MM.1S (cell line): ENCODE results near the gene ADRB2.

Experiments used
- DNase-seq: peaks from one replicate; pipeline ENCODE4 v3.0.0-alpha.2; 2015
- H2AFZ ChIP-seq: fragments of 300-600 bp; sonication (generic); 2 replicates; pipeline ENCODE4 v1.6.0; 2016; ENCODE audit warnings: antibody characterized with exemption, low read length
- H3F3A ChIP-seq: fragments of 300-600 bp; sonication (generic); 2 replicates; pipeline ENCODE4 v1.6.1; 2016; ENCODE audit warnings: mild to moderate bottlenecking, antibody characterized with exemption, low read length, moderate library complexity, mixed read lengths; ENCODE audit not compliant: insufficient read depth
- H3K27ac ChIP-seq: fragments of 300-600 bp; sonication (generic); 2 replicates; pipeline ENCODE4 v1.5.1; 2016; ENCODE audit warnings: mild to moderate bottlenecking, low read length
- H3K27me3 ChIP-seq: fragments of 300-600 bp; sonication (generic); replicated peaks from 2 replicates; pipeline ENCODE4 v1.6.0; 2016; ENCODE audit warnings: low read length; ENCODE audit not compliant: insufficient read depth
- H3K36me3 ChIP-seq: fragments of 300-600 bp; sonication (generic); replicated peaks from 2 replicates; pipeline ENCODE4 v1.6.1; 2016; ENCODE audit warnings: mild to moderate bottlenecking, low read length, mixed read lengths; ENCODE audit not compliant: insufficient read depth
- H3K4me1 ChIP-seq: fragments of 300-600 bp; sonication (generic); 2 replicates; pipeline ENCODE4 v1.6.1; 2016; ENCODE audit warnings: low read length, mixed read lengths
- H3K4me2 ChIP-seq: fragments of 300-600 bp; sonication (generic); 2 replicates; pipeline ENCODE4 v1.6.0; 2016; ENCODE audit warnings: low read depth, low read length
- H3K4me3 ChIP-seq: fragments of 300-600 bp; sonication (generic); 2 replicates; pipeline ENCODE4 v1.5.1; 2016; ENCODE audit warnings: low read length, mixed read lengths
- H3K79me2 ChIP-seq: fragments of 300-600 bp; sonication (generic); 2 replicates; pipeline ENCODE4 v1.6.1; 2016; ENCODE audit warnings: mixed run types, low read length, mixed read lengths
- H3K9ac ChIP-seq: fragments of 300-600 bp; sonication (generic); 2 replicates; pipeline ENCODE4 v1.6.1; 2016; ENCODE audit warnings: low read length, mixed read lengths
- H3K9me2 ChIP-seq: fragments of 300-600 bp; sonication (generic); replicated peaks from 2 replicates; pipeline ENCODE4 v1.6.1; 2016; ENCODE audit warnings: mild to moderate bottlenecking, low read length, mixed read lengths; ENCODE audit not compliant: insufficient read depth
- H3K9me3 ChIP-seq: fragments of 300-600 bp; sonication (generic); replicated peaks from 2 replicates; pipeline ENCODE4 v1.6.1; 2016; ENCODE audit warnings: mild to moderate bottlenecking, low read length, mixed read lengths; ENCODE audit not compliant: insufficient read depth
- H4K20me1 ChIP-seq: fragments of 300-600 bp; sonication (generic); 2 replicates; pipeline ENCODE4 v1.6.1; 2016; ENCODE audit warnings: mild to moderate bottlenecking, low read length, moderate library complexity, mixed read lengths; ENCODE audit not compliant: insufficient read depth
- EZH2 ChIP-seq: fragments of 300-600 bp; sonication (generic); optimal IDR thresholded peaks from 2 replicates; pipeline ENCODE3; 2017; ENCODE audit warnings: low read depth, mild to moderate bottlenecking, antibody characterized with exemption, low read length, mixed read lengths
- EZH2phosphoT487 ChIP-seq: fragments of 300-600 bp; sonication (generic); IDR thresholded peaks from 2 replicates; pipeline ENCODE4 v1.6.1; 2018; ENCODE audit warnings: antibody characterized with exemption, low read length
- TF ChIP-seq, protein P1 (sequence below): fragments of 300-600 bp; sonication (generic); IDR thresholded peaks from 2 replicates; pipeline ENCODE4 v1.5.1; 2016; ENCODE audit warnings: antibody characterized with exemption, low read length, mixed read lengths

Gene ADRB2

DNA sequence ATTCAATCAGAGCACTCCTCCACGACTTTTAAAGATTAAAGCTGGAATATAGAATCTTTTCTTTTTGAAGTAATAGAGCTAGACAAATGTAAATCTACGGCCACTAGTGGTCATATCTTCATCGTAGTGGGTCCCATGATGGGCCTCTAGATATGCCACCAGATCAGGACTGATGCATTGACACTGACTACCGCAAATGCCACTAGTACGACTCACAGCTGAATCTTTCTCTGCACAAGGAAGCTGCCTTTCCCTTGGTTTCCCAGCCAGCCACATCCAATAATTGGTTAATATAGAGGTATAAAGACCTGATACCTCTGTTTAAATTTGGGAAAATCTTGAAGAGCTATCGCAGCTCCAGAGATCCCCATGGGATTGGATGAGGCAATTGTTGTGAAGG lies 37.8 kb upstream of the ADRB2 start:
- no peaks in the 10 kb centered on the region for H3K9me2 ChIP-seq
- TF ChIP-seq, protein P1, sequence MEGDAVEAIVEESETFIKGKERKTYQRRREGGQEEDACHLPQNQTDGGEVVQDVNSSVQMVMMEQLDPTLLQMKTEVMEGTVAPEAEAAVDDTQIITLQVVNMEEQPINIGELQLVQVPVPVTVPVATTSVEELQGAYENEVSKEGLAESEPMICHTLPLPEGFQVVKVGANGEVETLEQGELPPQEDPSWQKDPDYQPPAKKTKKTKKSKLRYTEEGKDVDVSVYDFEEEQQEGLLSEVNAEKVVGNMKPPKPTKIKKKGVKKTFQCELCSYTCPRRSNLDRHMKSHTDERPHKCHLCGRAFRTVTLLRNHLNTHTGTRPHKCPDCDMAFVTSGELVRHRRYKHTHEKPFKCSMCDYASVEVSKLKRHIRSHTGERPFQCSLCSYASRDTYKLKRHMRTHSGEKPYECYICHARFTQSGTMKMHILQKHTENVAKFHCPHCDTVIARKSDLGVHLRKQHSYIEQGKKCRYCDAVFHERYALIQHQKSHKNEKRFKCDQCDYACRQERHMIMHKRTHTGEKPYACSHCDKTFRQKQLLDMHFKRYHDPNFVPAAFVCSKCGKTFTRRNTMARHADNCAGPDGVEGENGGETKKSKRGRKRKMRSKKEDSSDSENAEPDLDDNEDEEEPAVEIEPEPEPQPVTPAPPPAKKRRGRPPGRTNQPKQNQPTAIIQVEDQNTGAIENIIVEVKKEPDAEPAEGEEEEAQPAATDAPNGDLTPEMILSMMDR, result no peak
- TF ChIP-seq EZH2phosphoT487 (no peak), EZH2 (no peak)
- H3K36me3 ChIP-seq, result no peaks in the 10 kb centered on the region
- H3K4me1 ChIP-seq, result no peaks in the 10 kb centered on the region
- H3K27me3 ChIP-seq, result no peaks in the 10 kb centered on the region
- no peak for DNase-seq
- no peak overlapping the region for H3K27ac ChIP-seq
- no peaks in the 10 kb centered on the region for H3K79me2 ChIP-seq
- H2AFZ ChIP-seq, result no peak overlapping the region
- no peaks in the 10 kb centered on the region for H3F3A ChIP-seq
- no peak overlapping the region for H3K9ac ChIP-seq
- H3K4me2 ChIP-seq, result no peak overlapping the region
- no peaks in the 10 kb centered on the region for H4K20me1 ChIP-seq
- no peaks in the 10 kb centered on the region for H3K9me3 ChIP-seq
- H3K4me3 ChIP-seq, result no peak overlapping the region

DNA sequence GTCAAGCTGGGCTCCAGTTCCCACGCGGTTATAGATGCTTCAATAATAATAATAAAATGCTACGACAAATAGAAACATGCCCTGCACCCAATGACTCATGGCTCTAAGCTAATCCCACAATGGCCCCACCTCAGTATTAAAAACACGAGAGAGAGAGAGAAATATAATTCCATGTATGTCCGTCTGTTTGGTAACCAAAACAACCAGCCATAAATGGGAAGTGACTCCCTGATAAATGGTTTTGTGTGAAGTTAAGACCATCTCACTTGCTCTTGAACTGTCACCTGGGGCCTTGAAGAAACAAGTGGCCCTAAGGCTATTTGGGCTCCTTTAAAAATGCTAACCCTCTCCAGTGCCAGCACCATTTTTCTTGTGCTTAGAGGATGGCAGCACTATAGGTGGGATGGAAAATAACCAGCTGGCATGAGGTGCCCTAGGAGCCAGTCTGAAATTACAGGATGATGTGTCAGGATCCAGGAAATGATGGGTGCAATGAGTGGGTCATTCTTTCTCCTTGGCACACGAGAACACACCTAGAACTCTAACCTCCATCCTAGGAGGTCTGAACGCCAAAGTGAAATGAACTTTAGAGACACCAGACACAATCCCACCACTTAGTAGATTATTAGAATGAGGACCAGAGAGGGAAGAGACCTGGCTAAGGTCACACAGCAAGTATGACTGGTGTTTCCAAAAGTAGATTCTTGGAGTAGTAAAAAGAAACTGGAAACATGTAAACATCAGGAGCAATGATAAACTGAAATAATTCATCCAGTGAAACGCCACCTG lies 35.7 kb upstream of the ADRB2 start:
- Histone ChIP-seq H3K9me2 (no peaks in the 10 kb centered on the region), H3K9ac (no peak overlapping the region), H3F3A (no peaks in the 10 kb centered on the region), H3K27ac (no peak overlapping the region), H3K27me3 (no peaks in the 10 kb centered on the region), H4K20me1 (no peaks in the 10 kb centered on the region), H3K79me2 (no peaks in the 10 kb centered on the region), H2AFZ (no peak overlapping the region), H3K4me3 (no peak overlapping the region), H3K4me2 (no peak overlapping the region), H3K36me3 (no peaks in the 10 kb centered on the region), H3K4me1 (no peaks in the 10 kb centered on the region), H3K9me3 (no peaks in the 10 kb centered on the region)
- no peak for TF ChIP-seq EZH2phosphoT487
- TF ChIP-seq, protein P1, result no peak
- TF ChIP-seq EZH2, result no peak
- DNase-seq, result no peak

DNA sequence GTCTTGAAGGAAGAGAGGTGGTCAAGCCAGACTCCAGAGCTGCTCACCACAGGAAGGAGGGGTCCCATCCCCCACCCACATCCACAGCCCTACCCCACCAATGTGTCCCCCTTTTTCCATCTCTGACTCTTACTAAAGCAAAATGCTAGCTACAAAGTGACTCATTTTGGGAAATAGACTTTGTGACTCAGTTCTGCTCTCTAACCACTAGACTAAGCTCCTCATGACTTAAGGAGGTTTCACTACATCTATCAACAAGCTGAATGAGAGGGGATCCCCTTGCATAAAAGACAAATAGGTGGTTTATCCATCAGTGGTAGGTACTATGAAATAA lies 35.1 kb upstream of the ADRB2 start:
- no peak overlapping the region for H3K4me3 ChIP-seq
- no peak overlapping the region for H3K9ac ChIP-seq
- H3K79me2 ChIP-seq, result no peaks in the 10 kb centered on the region
- no peaks in the 10 kb centered on the region for H3K9me3 ChIP-seq
- H3K4me2 ChIP-seq, result no peak overlapping the region
- no peak for DNase-seq
- TF ChIP-seq EZH2phosphoT487 (no peak), EZH2 (no peak)
- TF ChIP-seq, protein P1, result no peak
- H3K36me3 ChIP-seq, result no peaks in the 10 kb centered on the region
- H3F3A ChIP-seq, result no peaks in the 10 kb centered on the region
- H3K27ac ChIP-seq, result no peak overlapping the region
- no peak overlapping the region for H2AFZ ChIP-seq
- no peaks in the 10 kb centered on the region for H3K27me3 ChIP-seq
- no peaks in the 10 kb centered on the region for H3K4me1 ChIP-seq
- no peaks in the 10 kb centered on the region for H3K9me2 ChIP-seq
- no peaks in the 10 kb centered on the region for H4K20me1 ChIP-seq
